CD4-positive, alpha-beta T cell (primary cell): ENCODE data around the gene DCAF4. TPM values are rescaled to one million over a fixed set of nuclear protein-coding genes. Genes with fewer than 3 reads are reported as not detected.

Experiments used
- ATAC-seq: fragments of 200-7000 bp; cut with Tn5 transposase; one replicate; pipeline ENCODE4 v1.10.0; 2022; ENCODE audit warnings: mild to moderate bottlenecking; ENCODE audit not compliant: poor library complexity
- CTCF ChIA-PET: fragments of 350-600 bp; sonication (Branson Sonifier 250); formaldehyde crosslinking; loops from one replicate; lab custom pipeline; 2021; ENCODE audit warnings: antibody characterized with exemption, inconsistent platforms; lab: Charles Lee
- POLR2A ChIA-PET: fragments of 350-600 bp; sonication (Branson Sonifier 250); formaldehyde crosslinking; loops from one replicate; lab custom pipeline; 2021; ENCODE audit warnings: antibody characterized with exemption, inconsistent platforms; lab: Charles Lee
- DNase-seq, 14 experiments: peaks; one replicate each; pipeline ENCODE4 v3.0.0-alpha.2; 2013 to 2020; ENCODE audit warnings: mixed read lengths in 2 of 14
- H3K27ac ChIP-seq, 2 donors: one replicate each; pipeline versions ENCODE4 v1.5.1 to v1.7.0; 2013; ENCODE audit warnings: low read length in 2 of 2, low read depth in 1 of 2, mild to moderate bottlenecking in 1 of 2
- H3K27me3 ChIP-seq, 2 experiments: 1 replicate in 1 of 2; 2 replicates in 1 of 2; pipeline versions ENCODE4 v1.6.1 to v1.7.0; 2013; ENCODE audit warnings: low read length in 2 of 2, control low read depth in 1 of 2, mild to moderate bottlenecking in 1 of 2, moderate library complexity in 1 of 2; ENCODE audit not compliant: insufficient read depth in 2 of 2, control insufficient read depth in 1 of 2
- H3K36me3 ChIP-seq: one replicate; pipeline ENCODE4 v1.6.1; 2013; ENCODE audit warnings: low read length, control low read depth; ENCODE audit not compliant: insufficient read depth
- H3K4me1 ChIP-seq: one replicate; pipeline ENCODE4 v1.6.1; 2013; ENCODE audit warnings: low read length, control low read depth; ENCODE audit not compliant: insufficient read depth
- H3K4me3 ChIP-seq: one replicate; pipeline ENCODE4 v1.5.1; 2013; ENCODE audit warnings: mild to moderate bottlenecking, low read length, moderate library complexity
- H3K9me3 ChIP-seq, 2 experiments: 1 replicate in 1 of 2; 2 replicates in 1 of 2; pipeline versions ENCODE4 v1.6.1 to v1.7.0; 2013; ENCODE audit warnings: low read length in 2 of 2, mild to moderate bottlenecking in 2 of 2, control low read depth in 1 of 2, moderate library complexity in 1 of 2; ENCODE audit not compliant: control insufficient read depth in 1 of 2, insufficient read depth in 1 of 2
- H3K27ac Mint-ChIP-seq: one replicate; pipeline ENCODE4 v1.8.0; 2020; ENCODE audit warnings: mixed read lengths
- H3K27me3 Mint-ChIP-seq: one replicate; pipeline ENCODE4 v1.8.0; 2021; ENCODE audit warnings: mixed read lengths
- H3K36me3 Mint-ChIP-seq: one replicate; pipeline ENCODE4 v1.8.0; 2021; ENCODE audit warnings: low read depth, mixed read lengths
- H3K4me1 Mint-ChIP-seq: one replicate; pipeline ENCODE4 v1.8.0; 2021; ENCODE audit warnings: low read depth, mixed read lengths
- H3K4me3 Mint-ChIP-seq: one replicate; pipeline ENCODE4 v1.8.0; 2020; ENCODE audit warnings: mild to moderate bottlenecking, mixed read lengths
- H3K9me3 Mint-ChIP-seq: one replicate; pipeline ENCODE4 v1.8.0; 2020; ENCODE audit warnings: mixed read lengths
- CTCF ChIP-seq: fragments of 200-600 bp; IDR thresholded peaks from one replicate; pipeline ENCODE4 v1.8.0; 2022; ENCODE audit warnings: antibody characterized with exemption, mild to moderate bottlenecking
- intact Hi-C, 2 experiments: fragments of 100-400 bp; cut with DNase I in 1 of 2; cut with micrococcal nuclease in 1 of 2; formaldehyde crosslinking; loops; one replicate each; pipeline versions ENCODE4 v1.15.1 to v1.9.0; 2023 to 2025; cut with DNase I, micrococcal nuclease
- total RNA-seq, 174 experiments: library from RNA in 2 of 174; stranded (reverse) in 2 of 174; gene quantifications; one replicate each; pipeline ENCODE4 v1.2.3 and lab custom pipeline; 2021 to 2026

The DCAF4 gene
- total RNA-seq, 2 experiments from 2014 or later: 20.8 to 22.8 TPM

GRCh38 chr14:73007835-73008234 is 81.6 kb downstream of the DCAF4 start:
- Histone ChIP-seq H3K27ac (no peak overlapping the region), H3K4me1 (no peaks in the 10 kb centered on the region), H3K27me3 (no peaks in the 10 kb centered on the region), H3K9me3 (peaks cover 0 to 4% of the 10 kb centered on the region in 2 experiments), H3K36me3 (peaks cover 49% of the 10 kb centered on the region), H3K4me3 (no peak overlapping the region)
- ChIA-PET CTCF (no interaction called here), POLR2A (no interaction called here)
- Mint-ChIP-seq H3K27ac (no peak overlapping the region), H3K4me1 (no peaks in the 10 kb centered on the region), H3K36me3 (peaks cover 70% of the 10 kb centered on the region), H3K4me3 (no peak overlapping the region), H3K27me3 (no peaks in the 10 kb centered on the region), H3K9me3 (no peaks in the 10 kb centered on the region)
- no peak for TF ChIP-seq CTCF
- intact Hi-C loops: no loop called here
- DNase-seq: no peak
- no peak for ATAC-seq

GRCh38 chr14:73008501-73008900 is 82.2 kb downstream of the DCAF4 start:
- H3K27me3 Mint-ChIP-seq: no peaks in the 10 kb centered on the region
- H3K36me3 Mint-ChIP-seq: peaks cover 72% of the 10 kb centered on the region
- H3K4me1 Mint-ChIP-seq: peaks cover under 1% of the 10 kb centered on the region
- CTCF ChIA-PET: no interaction called here
- H3K27ac Mint-ChIP-seq: no peak overlapping the region
- intact Hi-C loops: no loop called here
- Histone ChIP-seq H3K36me3 (peaks cover 51% of the 10 kb centered on the region), H3K27ac (no peak overlapping the region), H3K4me3 (no peak overlapping the region), H3K27me3 (no peaks in the 10 kb centered on the region), H3K9me3 (peaks cover 0 to 4% of the 10 kb centered on the region in 2 experiments), H3K4me1 (no peaks in the 10 kb centered on the region)
- H3K4me3 Mint-ChIP-seq: no peak overlapping the region
- no peak for TF ChIP-seq CTCF
- POLR2A ChIA-PET: no interaction called here
- ATAC-seq (no peak), DNase-seq (no peak)
- H3K9me3 Mint-ChIP-seq: no peaks in the 10 kb centered on the region

Other genes starting within 250 kb of the DCAF4 start
- under 1 TPM; 0.27 to 0.31 TPM for gene DPF3, start 32.4 kb upstream of the DCAF4 start, total RNA-seq
- 10 to 100 TPM in 1 of 2 experiments, 1 to 10 TPM in 1; 9.3 to 10.9 TPM for gene ZFYVE1, start 100.6 kb downstream of the DCAF4 start, total RNA-seq
- gene RBM25, start 132.1 kb downstream of the DCAF4 start, total RNA-seq: 100 to 1,000 TPM; 157 to 161 TPM
- 10 to 100 TPM; 27.1 to 28.3 TPM for gene PSEN1, start 210.0 kb downstream of the DCAF4 start, total RNA-seq